GM18907 (cell line): ENCODE measurements around the gene KLF13.
"Not testable (repeated sequence)": the region's sequence is repeated elsewhere in the genome, so short reads cannot be mapped to it uniquely, and the experiment has no call there.

ENCODE experiments used
- ATAC-seq: cut with Tn5 transposase; IDR thresholded peaks from one replicate; pipeline ENCODE4 v1.9.1; 2021; ENCODE audit warnings: mild to moderate bottlenecking, moderate library complexity; ENCODE audit not compliant: unreplicated experiment

The KLF13 gene

GRCh38 chr15:31344823-31345605 is 18.4 kb downstream of the KLF13 start:
- ATAC-seq = peak; percentile 40

GRCh38 chr15:31345606-31346366 is 19.2 kb downstream of the KLF13 start:
- ATAC-seq = peak; percentile 38

- peak; percentile 41 for ATAC-seq
Observed at GRCh38 chr15:31346367-31347066, 19.9 kb downstream of the KLF13 start.

GRCh38 chr15:31347067-31347975 is 20.7 kb downstream of the KLF13 start:
- no peak for ATAC-seq

GRCh38 chr15:31347981-31348803 is 21.6 kb downstream of the KLF13 start:
- ATAC-seq = no peak

- no peak for ATAC-seq
Observed at GRCh38 chr15:31349233-31350141, 22.9 kb downstream of the KLF13 start.

- no peak for ATAC-seq
Observed at GRCh38 chr15:31350771-31351170, 24.1 kb downstream of the KLF13 start.

- ATAC-seq = no peak
Observed at GRCh38 chr15:31352339-31352751, 25.7 kb downstream of the KLF13 start.

GRCh38 chr15:31352911-31353811 is 26.5 kb downstream of the KLF13 start:
- peak; percentile 77 for ATAC-seq

GRCh38 chr15:31353931-31354330 is 27.3 kb downstream of the KLF13 start:
- no peak for ATAC-seq

- not testable (repeated sequence) for ATAC-seq
Observed at GRCh38 chr15:31356097-31356496, 29.5 kb downstream of the KLF13 start.

GRCh38 chr15:31357148-31357547 is 30.5 kb downstream of the KLF13 start:
- no peak for ATAC-seq

GRCh38 chr15:31358163-31358562 is 31.5 kb downstream of the KLF13 start:
- ATAC-seq = no peak

GRCh38 chr15:31358957-31359701 is 32.5 kb downstream of the KLF13 start:
- no peak for ATAC-seq

GRCh38 chr15:31359702-31360111 is 33.1 kb downstream of the KLF13 start:
- no peak for ATAC-seq

- ATAC-seq = no peak
Observed at GRCh38 chr15:31360158-31360561, 33.5 kb downstream of the KLF13 start.
